Measurements from ENCODE around the gene GABRE.

GRCh38 chrX:151970027-151970426 lies 4.4 kb downstream of the GABRE start:
- TF ChIP-seq EZH2 (IDR thresholded peaks at IDR 0.05) (no peak), POLR2AphosphoS5 (IDR thresholded peaks at IDR 0.05; ENCODE audit: borderline replicate concordance, low read depth, low read length) (no peak)

Data from SK-N-MC (cell line).